Cardiac atrium fibroblast (primary cell): ENCODE measurements around the gene KATNAL2. TPM values are rescaled to one million over a fixed set of nuclear protein-coding genes. Genes with fewer than 3 reads are reported as not detected.

Source experiments
- total RNA-seq: library from RNA; depleted of rRNA; stranded (reverse); fragments of >200 nt; gene quantifications from 2 replicates; pipeline ENCODE4 v1.2.3, GENCODE V29; 2015

KATNAL2 gene
- total RNA-seq: 0.32 and 1.1 TPM in 2 replicates

GRCh38 chr18:46917108-46917802 is at the start of gene KATNAL2, which contains the start of gene PIAS2:
Gene KATNAL2 (plus strand): TSS chr18:46917602. CDS start chr18:46946873, 29,271 bp downstream.
Gene PIAS2 (minus strand): TSS chr18:46917507. CDS start chr18:46917345, 162 bp downstream.

GRCh38 chr18:47035156-47035671 is 117.8 kb downstream of the KATNAL2 start, which contains the start of gene ELOA2:
Gene ELOA2 (minus strand): TSS chr18:47035621. CDS start chr18:47035264, 357 bp downstream.

GRCh38 chr18:47150029-47150823 is 232.8 kb downstream of the KATNAL2 start, which contains the start of gene HDHD2:
Gene HDHD2 (minus strand): TSS chr18:47150500. CDS start chr18:47136439, 14,061 bp downstream.

Other genes starting within 250 kb of the KATNAL2 start
- not detected in 2 replicates for gene ST8SIA5, start 160.5 kb upstream of the KATNAL2 start, total RNA-seq
- 14.4 and 19.6 TPM in 2 replicates for gene PIAS2, start 95 bp upstream of the KATNAL2 start, total RNA-seq
- not detected in 2 replicates for gene ELOA2, start 118.0 kb downstream of the KATNAL2 start, total RNA-seq
- gene HDHD2, start 232.9 kb downstream of the KATNAL2 start, total RNA-seq: 9.2 and 16.2 TPM in 2 replicates